Ascending aorta (tissue), 2 donors: ENCODE data around the gene PPP1R1C. TPM values are rescaled to one million over a fixed set of nuclear protein-coding genes. Genes with fewer than 3 reads are reported as not detected.

ENCODE experiments used
- DNase-seq, 2 donors: peaks; one replicate each; pipeline ENCODE4 v3.0.0-alpha.2; 2019; ENCODE audit warnings: low spot score in 2 of 2
- H3K27ac ChIP-seq, 2 donors: fragments of 200-600 bp; sonication (generic); one replicate each; pipeline ENCODE4 v1.5.1; 2016 to 2017; ENCODE audit warnings: mild to moderate bottlenecking in 1 of 2
- H3K27me3 ChIP-seq: fragments of 200-600 bp; sonication (generic); one replicate; pipeline ENCODE4 v1.5.1; 2017
- H3K36me3 ChIP-seq, 2 donors: fragments of 200-600 bp; sonication (generic); one replicate each; pipeline ENCODE4 v1.5.1; 2016
- H3K4me1 ChIP-seq, 2 donors: fragments of 200-600 bp; sonication (generic); one replicate each; pipeline ENCODE4 v1.5.1; 2016 to 2017; ENCODE audit warnings: mild to moderate bottlenecking in 1 of 2
- H3K4me3 ChIP-seq, 2 donors: fragments of 200-600 bp; sonication (generic); one replicate each; pipeline ENCODE4 v1.5.1; 2016 to 2017; ENCODE audit warnings: mild to moderate bottlenecking in 1 of 2
- H3K9me3 ChIP-seq, 2 donors: fragments of 200-600 bp; sonication (generic); one replicate each; pipeline ENCODE4 v1.5.1; 2016
- intact Hi-C: fragments of 100-400 bp; cut with DNase I; formaldehyde crosslinking; loops from one replicate; pipeline ENCODE4 v1.15.1; 2023
- total RNA-seq: library from RNA; depleted of rRNA; stranded (reverse); fragments of >200 nt; gene quantifications from one replicate; pipeline ENCODE4 v1.1.0, GENCODE V29; 2016
- TF ChIP-seq, protein P1 (sequence below), 3 experiments: fragments of 200-600 bp in 2 of 3; fragments of 450-650 bp in 1 of 3; sonication (generic) in 2 of 3; IDR thresholded peaks; one replicate each; pipeline ENCODE4 v1.5.1; 2016 to 2019; ENCODE audit warnings: antibody characterized with exemption in 3 of 3, mild to moderate bottlenecking in 1 of 3, moderate library complexity in 1 of 3

Gene PPP1R1C
- total RNA-seq, 1 donor from 2014 or later, result not detected

DNA sequence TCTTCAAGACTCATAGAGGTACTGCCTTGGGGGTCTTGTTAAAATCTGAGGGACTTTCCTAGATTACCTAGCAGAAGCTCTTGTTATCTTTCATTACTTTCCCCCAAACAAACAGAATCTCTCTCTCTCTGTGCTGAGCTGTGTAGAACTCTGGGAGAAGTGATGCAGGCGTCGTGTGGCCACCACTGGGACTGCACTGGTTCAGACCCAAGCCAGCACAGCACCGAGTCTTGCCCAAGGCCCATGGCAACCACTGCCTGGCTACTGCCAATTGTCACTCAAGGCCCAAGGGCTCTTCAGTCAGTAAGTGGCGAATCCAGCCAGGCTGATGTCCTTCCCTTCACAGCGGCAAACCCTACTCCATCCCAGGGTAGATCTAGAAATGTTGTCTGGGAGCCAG is 28.6 kb downstream of the PPP1R1C start:
- intact Hi-C loops, result no loop called here
- Histone ChIP-seq H3K4me3 (no peak overlapping the region), H3K9me3 (peaks cover 0 to 23% of the 10 kb centered on the region in 2 donors), H3K36me3 (no peaks in the 10 kb centered on the region), H3K27ac (no peak overlapping the region), H3K27me3 (no peaks in the 10 kb centered on the region), H3K4me1 (no peaks in the 10 kb centered on the region)
- TF ChIP-seq, protein P1, sequence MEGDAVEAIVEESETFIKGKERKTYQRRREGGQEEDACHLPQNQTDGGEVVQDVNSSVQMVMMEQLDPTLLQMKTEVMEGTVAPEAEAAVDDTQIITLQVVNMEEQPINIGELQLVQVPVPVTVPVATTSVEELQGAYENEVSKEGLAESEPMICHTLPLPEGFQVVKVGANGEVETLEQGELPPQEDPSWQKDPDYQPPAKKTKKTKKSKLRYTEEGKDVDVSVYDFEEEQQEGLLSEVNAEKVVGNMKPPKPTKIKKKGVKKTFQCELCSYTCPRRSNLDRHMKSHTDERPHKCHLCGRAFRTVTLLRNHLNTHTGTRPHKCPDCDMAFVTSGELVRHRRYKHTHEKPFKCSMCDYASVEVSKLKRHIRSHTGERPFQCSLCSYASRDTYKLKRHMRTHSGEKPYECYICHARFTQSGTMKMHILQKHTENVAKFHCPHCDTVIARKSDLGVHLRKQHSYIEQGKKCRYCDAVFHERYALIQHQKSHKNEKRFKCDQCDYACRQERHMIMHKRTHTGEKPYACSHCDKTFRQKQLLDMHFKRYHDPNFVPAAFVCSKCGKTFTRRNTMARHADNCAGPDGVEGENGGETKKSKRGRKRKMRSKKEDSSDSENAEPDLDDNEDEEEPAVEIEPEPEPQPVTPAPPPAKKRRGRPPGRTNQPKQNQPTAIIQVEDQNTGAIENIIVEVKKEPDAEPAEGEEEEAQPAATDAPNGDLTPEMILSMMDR (IDR thresholded peaks at IDR 0.05), result no peak
- DNase-seq, result no peak

- no peak for DNase-seq
- TF ChIP-seq, protein P1 (IDR thresholded peaks at IDR 0.05), result no peak
- no peaks in the 10 kb centered on the region for H3K4me1 ChIP-seq
- intact Hi-C loops, result no loop called here
- H3K27ac ChIP-seq, result no peak overlapping the region
- no peak overlapping the region for H3K4me3 ChIP-seq
- H3K36me3 ChIP-seq, result no peaks in the 10 kb centered on the region
- peaks cover 0 to 23% of the 10 kb centered on the region in 2 donors for H3K9me3 ChIP-seq
- H3K27me3 ChIP-seq, result no peaks in the 10 kb centered on the region
Measured at GRCh38 chr2:182015334-182016109, 29.9 kb downstream of the PPP1R1C start.

- intact Hi-C loops, result no loop called here
- DNase-seq, result no peak
- TF ChIP-seq, protein P1 (IDR thresholded peaks at IDR 0.05), result no peak
- no peaks in the 10 kb centered on the region for H3K36me3 ChIP-seq
- no peak overlapping the region for H3K4me3 ChIP-seq
- no peaks in the 10 kb centered on the region for H3K27me3 ChIP-seq
- H3K27ac ChIP-seq, result no peak overlapping the region
- H3K4me1 ChIP-seq, result no peaks in the 10 kb centered on the region
- peaks cover 0 to 10% of the 10 kb centered on the region in 2 donors for H3K9me3 ChIP-seq
Measured at GRCh38 chr2:182018218-182018617, 32.6 kb downstream of the PPP1R1C start.

- DNase-seq, result no peak
- Histone ChIP-seq H3K27me3 (no peaks in the 10 kb centered on the region), H3K4me3 (no peak overlapping the region), H3K9me3 (peaks cover 0 to 9% of the 10 kb centered on the region in 2 donors), H3K4me1 (no peaks in the 10 kb centered on the region), H3K36me3 (no peaks in the 10 kb centered on the region), H3K27ac (no peak overlapping the region)
- intact Hi-C loops, result no loop called here
- TF ChIP-seq, protein P1 (IDR thresholded peaks at IDR 0.05), result no peak
Measured at GRCh38 chr2:182019731-182020130, 34.1 kb downstream of the PPP1R1C start.

DNA sequence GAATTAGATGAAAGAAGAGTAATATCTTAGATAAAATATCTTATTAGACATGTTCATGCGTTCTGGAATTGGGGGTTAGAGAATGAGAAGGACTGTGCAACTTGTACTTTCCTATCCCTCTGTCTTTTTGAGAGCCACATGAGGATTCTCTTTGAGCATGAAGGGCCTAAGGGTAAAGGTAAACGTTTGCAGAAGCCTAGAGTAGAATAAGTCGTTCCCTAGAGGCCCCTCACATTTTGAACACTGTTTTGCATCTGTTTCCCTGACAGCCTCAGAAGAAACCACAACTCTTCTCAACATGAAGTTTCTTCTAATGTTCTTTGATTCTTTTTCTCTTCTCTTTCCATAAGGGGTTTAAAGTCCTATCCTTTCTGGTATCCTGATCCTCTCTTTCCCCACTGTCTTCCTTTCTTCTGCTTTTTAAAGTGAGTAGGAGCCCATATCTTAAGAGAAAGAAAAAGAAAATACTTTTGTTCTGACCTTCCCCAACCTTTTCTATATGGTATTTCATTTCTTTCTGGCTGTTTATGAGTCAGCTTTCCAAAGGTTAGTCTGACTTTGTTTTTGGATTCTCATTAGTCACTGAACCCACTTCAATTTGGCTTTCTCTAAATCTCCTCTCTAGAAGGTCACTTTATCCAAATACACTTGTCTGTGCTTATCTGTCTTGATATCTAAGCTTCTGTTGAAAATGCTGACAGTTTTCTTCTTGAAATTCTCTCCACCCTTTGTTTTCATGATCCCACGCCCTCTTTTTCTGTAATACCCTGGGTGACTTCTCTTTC is 34.8 kb downstream of the PPP1R1C start:
- Histone ChIP-seq H3K4me3 (no peak overlapping the region), H3K4me1 (no peaks in the 10 kb centered on the region), H3K9me3 (peaks cover 0 to 9% of the 10 kb centered on the region in 2 donors), H3K27me3 (no peaks in the 10 kb centered on the region), H3K36me3 (no peaks in the 10 kb centered on the region), H3K27ac (no peak overlapping the region)
- DNase-seq, result no peak
- intact Hi-C loops, result no loop called here
- TF ChIP-seq, protein P1 (IDR thresholded peaks at IDR 0.05), result no peak
